GM12878 (cell line): ENCODE measurements around the gene OSBPL10. TPM values are rescaled to one million over a fixed set of nuclear protein-coding genes. Genes with fewer than 3 reads are reported as not detected.

Experiments used
- ATAC-seq: fragments of 200-7000 bp; cut with Tn5 transposase; 3 replicates; pipeline ENCODE4 v1.9.1; 2020; ENCODE audit warnings: mild to moderate bottlenecking, moderate library complexity
- BruUV-seq: library from RNA; stranded (reverse); fragments of 400-500 nt; replicated peaks from 2 replicates; lab custom pipeline; 2021; lab: Mats Ljungman, UMichigan
- CTCF ChIA-PET: fragments of 300-600 bp; sonication (Branson Sonifier 250); formaldehyde crosslinking; extraction: SDS; loops from one replicate; lab custom pipeline; 2021; ENCODE audit warnings: inconsistent platforms; lab: Yijun Ruan, JAX
- POLR2A ChIA-PET: fragments of 350-600 bp; formaldehyde crosslinking; extraction: SDS; loops from one replicate; lab custom pipeline; 2021; ENCODE audit warnings: inconsistent platforms; lab: Charles Lee
- RAD21 ChIA-PET: fragments of 300-600 bp; sonication (Branson Sonifier 250); formaldehyde crosslinking; loops from one replicate; lab custom pipeline; 2023; ENCODE audit warnings: antibody characterized with exemption; ENCODE audit not compliant: unreplicated experiment; lab: Charles Lee
- SMC1A ChIA-PET: fragments of 300-600 bp; sonication (Branson Sonifier 250); formaldehyde crosslinking; loops from one replicate; lab custom pipeline; 2023; ENCODE audit not compliant: unreplicated experiment, uncharacterized antibody; lab: Charles Lee
- DNase-seq: peaks from one replicate; pipeline ENCODE4 v3.0.0-alpha.2; 2011; ENCODE audit warnings: low read depth, low spot score
- FAIRE-seq: peaks from 3 replicates; lab custom pipeline; 2011; peaks lifted over from hg19 to GRCh38; lab: Jason Lieb, UNC
- H2AFZ ChIP-seq: 2 replicates; pipeline ENCODE4 v1.6.0; 2011; ENCODE audit warnings: low read depth, low read length, control low read depth; ENCODE audit not compliant: control insufficient read depth
- H3K27ac ChIP-seq: 2 replicates; pipeline ENCODE4 v1.5.1; 2011; ENCODE audit warnings: control low read depth; ENCODE audit not compliant: control insufficient read depth, insufficient read depth
- H3K27me3 ChIP-seq, 2 experiments: replicated peaks in 1 of 2; 2 replicates each; pipeline versions ENCODE4 v1.6.0 to v1.6.1; 2011; ENCODE audit warnings: low read length in 1 of 2; ENCODE audit not compliant: control insufficient read depth in 2 of 2, insufficient read depth in 2 of 2
- H3K36me3 ChIP-seq, 2 experiments: 2 replicates each; pipeline ENCODE4 v1.5.1; 2011; ENCODE audit warnings: low read length in 1 of 2; ENCODE audit not compliant: control insufficient read depth in 2 of 2, insufficient read depth in 2 of 2
- H3K4me1 ChIP-seq: 2 replicates; pipeline ENCODE4 v1.6.1; 2011; ENCODE audit warnings: mild to moderate bottlenecking, low read length, moderate library complexity, mixed read lengths; ENCODE audit not compliant: control insufficient read depth, insufficient read depth
- H3K4me2 ChIP-seq: 2 replicates; pipeline ENCODE4 v1.6.0; 2011; ENCODE audit warnings: control low read depth; ENCODE audit not compliant: control insufficient read depth, insufficient read depth
- H3K4me3 ChIP-seq: fragments of 200-600 bp; sonication (generic); 2 replicates; pipeline ENCODE4 v1.5.1; 2016
- H3K79me2 ChIP-seq: 2 replicates; pipeline ENCODE4 v1.6.0; 2011; ENCODE audit warnings: low read length; ENCODE audit not compliant: control insufficient read depth, insufficient read depth
- H3K9ac ChIP-seq: 2 replicates; pipeline ENCODE4 v1.8.0; 2011; ENCODE audit warnings: low read length, control low read depth, mixed read lengths; ENCODE audit not compliant: control insufficient read depth, insufficient read depth
- H3K9me3 ChIP-seq: replicated peaks from 3 replicates; pipeline ENCODE4 v1.5.1; 2011; ENCODE audit warnings: mild to moderate bottlenecking, low read length; ENCODE audit not compliant: control insufficient read depth, insufficient read depth
- H4K20me1 ChIP-seq: 2 replicates; pipeline ENCODE4 v1.6.0; 2011; ENCODE audit not compliant: control insufficient read depth, insufficient read depth
- CEBPB ChIP-seq, 2 experiments: fragments of 150-350 bp in 1 of 2; IDR thresholded peaks; 2 replicates each; pipeline ENCODE4 v1.6.1; 2012 to 2014; ENCODE audit warnings: low read depth in 2 of 2, low read length in 2 of 2, borderline replicate concordance in 1 of 2, inconsistent platforms in 1 of 2
- CTCF ChIP-seq, 3 experiments: IDR thresholded peaks in 2 of 3; conservative IDR thresholded peaks in 1 of 3; 2 replicates each; pipeline ENCODE4 v1.5.1; 2011; ENCODE audit warnings: low read depth in 3 of 3, low read length in 3 of 3, mild to moderate bottlenecking in 3 of 3, control low read depth in 2 of 3, moderate library complexity in 2 of 3, inconsistent platforms in 1 of 3, mixed read lengths in 1 of 3; ENCODE audit not compliant: control insufficient read depth in 2 of 3, insufficient read depth in 1 of 3; ENCODE audit errors: extremely low read depth in 1 of 3
- MYC ChIP-seq: IDR thresholded peaks from 2 replicates; pipeline ENCODE4 v1.6.1; 2011; ENCODE audit warnings: mild to moderate bottlenecking, low read length, moderate library complexity, inconsistent platforms; ENCODE audit not compliant: insufficient read depth, insufficient replicate concordance, insufficient read length, severe bottlenecking
- NR2F1 ChIP-seq: fragments of 450-650 bp; conservative IDR thresholded peaks from 2 replicates; pipeline ENCODE4 v1.6.1; 2017; ENCODE audit warnings: mild to moderate bottlenecking
- RB1 ChIP-seq: fragments of 450-650 bp; formaldehyde crosslinking; IDR thresholded peaks from 2 replicates; pipeline ENCODE4 v1.6.1; 2017; ENCODE audit warnings: mild to moderate bottlenecking, borderline replicate concordance
- RELB ChIP-seq: fragments of 450-650 bp; IDR thresholded peaks from 2 replicates; pipeline ENCODE4 v1.6.1; 2017; ENCODE audit warnings: low read depth, mild to moderate bottlenecking, moderate library complexity
- SRF ChIP-seq, 2 experiments: IDR thresholded peaks; 2 replicates each; pipeline ENCODE4 v1.6.1; 2011; ENCODE audit warnings: low read depth in 2 of 2, low read length in 2 of 2, mild to moderate bottlenecking in 1 of 2, moderate library complexity in 1 of 2
- SUZ12 ChIP-seq: fragments of 200-600 bp; sonication (generic); IDR thresholded peaks from one replicate; pipeline ENCODE4 v1.6.1; 2018; ENCODE audit warnings: antibody characterized with exemption, mild to moderate bottlenecking; ENCODE audit not compliant: unreplicated experiment
- USF1 ChIP-seq: IDR thresholded peaks from 2 replicates; pipeline ENCODE4 v1.6.1; 2011; ENCODE audit warnings: borderline replicate concordance, low read depth, mild to moderate bottlenecking, moderate library complexity, mixed read lengths, low read length; ENCODE audit not compliant: insufficient read depth; ENCODE audit errors: extremely low read length
- ZBED1 ChIP-seq: IDR thresholded peaks from 2 replicates; pipeline ENCODE4 v1.6.1; 2016; ENCODE audit warnings: borderline replicate concordance
- ZBTB11 ChIP-seq: fragments of 450-650 bp; formaldehyde crosslinking; IDR thresholded peaks from 2 replicates; pipeline ENCODE4 v1.5.0; 2022; ENCODE audit warnings: mild to moderate bottlenecking, missing genetic modification characterization
- ZNF217 ChIP-seq: fragments of 450-650 bp; IDR thresholded peaks from 2 replicates; pipeline ENCODE4 v1.6.1; 2017; ENCODE audit warnings: antibody characterized with exemption, mild to moderate bottlenecking
- WGBS: methylation state at CpG from one replicate; pipeline ENCODE4 v1.1.6; 2016; ENCODE audit warnings: low lambda C conversion rate; ENCODE audit not compliant: insufficient replicate concordance, insufficient coverage; ENCODE audit errors: missing lambda C conversion rate; 5-methylcytosine and 5-hydroxymethylcytosine counted together
- in situ Hi-C: fragments of 300-500 bp; cut with MboI; formaldehyde crosslinking; loops from 9 replicates; pipeline ENCODE4 v1.14.3; 2018; ENCODE audit warnings: mixed read lengths
- intact Hi-C: fragments of 100-400 bp; cut with micrococcal nuclease; formaldehyde crosslinking; loops from one replicate; pipeline ENCODE4 v1.14.2; 2022; ENCODE audit not compliant: unreplicated experiment
- polyA plus RNA-seq, 11 experiments: library from polyadenylated mRNA; depleted of rRNA in 4 of 11; unstranded in 6 of 11; stranded (reverse) in 5 of 11; fragments of >200 nt; fragmentation: Nextera tagmentation in 4 of 11; fragmentation: Illumina TruSeq in 1 of 11; extraction: Ambion mirVana in 4 of 11; extraction: Trizol in 1 of 11; gene quantifications; 1 replicate in 1 of 11; 2 replicates in 10 of 11; pipeline versions ENCODE4 v1.2.1 to v1.2.3, GENCODE V29; 2011 to 2016; ENCODE audit warnings: inconsistent platforms in 2 of 11, missing spikeins in 2 of 11, low read depth in 1 of 11
- total RNA-seq, 4 experiments: library from RNA; depleted of rRNA in 3 of 4; stranded (reverse); fragments of >200 nt in 3 of 4; fragmentation: Illumina TruSeq in 1 of 4; extraction: Trizol in 1 of 4; gene quantifications; 2 replicates each; pipeline versions ENCODE4 v1.2.1 to v1.2.3, GENCODE V29; 2013 to 2021

The OSBPL10 gene
- total and polyA plus RNA-seq, 10 of the 15 experiments (the other 5 are each of a cell fraction or from before 2014, with no cell fraction given), result 0.03 to 0.25 (median 0.09) TPM; not detected in 5

- TF ChIP-seq CTCF (IDR thresholded peaks at IDR 0.05 in 2 of 3, conservative IDR thresholded peaks at IDR 0.05 in 1 of 3; ENCODE audit: control insufficient read depth in 2 of 3, extremely low read depth in 1 of 3, insufficient read depth in 1 of 3, low read depth in 3 of 3, low read length in 3 of 3) (no peak), ZBED1 (no peak), CEBPB (IDR thresholded peaks at IDR 0.05; ENCODE audit: borderline replicate concordance in 1 of 2, low read depth in 2 of 2, low read length in 2 of 2) (no peak), USF1 (no peak)
Observed at GRCh38 chr3:31789429-31789828, 191.6 kb downstream of the OSBPL10 start (continued).

- intact Hi-C loops, result no loop called here
- 35% methylated on average over 1 of the region's 1 CpG for WGBS
- H3K4me2 ChIP-seq, result no peak overlapping the region
- no peak overlapping the region for H3K27ac ChIP-seq
- ATAC-seq (no peak), FAIRE-seq (no peak), DNase-seq (no peak)
- no peak overlapping the region for H2AFZ ChIP-seq
- H3K27me3 ChIP-seq, result no peaks in the 10 kb centered on the region
- no TSS peak for BruUV-seq
- H3K9ac ChIP-seq, result no peak overlapping the region
- TF ChIP-seq RELB (no peak), SRF (IDR thresholded peaks at IDR 0.05; ENCODE audit: low read depth in 2 of 2, low read length in 2 of 2) (no peak), RB1 (no peak), SUZ12 (no peak), NR2F1 (no peak), ZNF217 (no peak), MYC (no peak), ZBTB11 (CRISPR knock-in tag) (no peak)
- ChIA-PET CTCF (no interaction called here), SMC1A (interaction anchor here (0.6 kb wide), 1 partner anchor 392 kb away, joined by 3 read pairs; no protein-coding TSS in a partner anchor), RAD21 (no interaction called here), POLR2A (no interaction called here)
- in situ Hi-C loops, result no loop called here
- H3K9me3 ChIP-seq, result no peaks in the 10 kb centered on the region
- no peaks in the 10 kb centered on the region for H4K20me1 ChIP-seq
- H3K4me3 ChIP-seq, result no peak overlapping the region
- no peaks in the 10 kb centered on the region for H3K79me2 ChIP-seq
- H3K4me1 ChIP-seq, result no peaks in the 10 kb centered on the region
- no peaks in the 10 kb centered on the region for H3K36me3 ChIP-seq
Observed at GRCh38 chr3:31785734-31786133, 195.3 kb downstream of the OSBPL10 start.
